ENCODE measurements around the gene RTP2.

Gene RTP2

GRCh38 chr3:187746059-187746441 is 43.7 kb upstream of the RTP2 start:
- no peak for DNase-seq (ENCODE audit: low read depth)
- H3K4me3 ChIP-seq (ENCODE audit: control insufficient read depth, low read depth, low read length), result peak overlapping the region; percentile 70
- no peak for TF ChIP-seq CTCF (IDR thresholded peaks at IDR 0.05; ENCODE audit: control insufficient read depth, insufficient read depth, low read depth, low read length, missing control alignments)

- peak within 1 kb of the TSS; percentile 70 for H3K4me3 ChIP-seq (ENCODE audit: control insufficient read depth, low read depth, low read length)
- DNase-seq (ENCODE audit: low read depth), result peak; percentile 98
- TF ChIP-seq CTCF (IDR thresholded peaks at IDR 0.05; ENCODE audit: control insufficient read depth, insufficient read depth, low read depth, low read length, missing control alignments), result no peak
These were observed 43.1 kb upstream of the RTP2 start, which contains the start of gene BCL6 for GRCh38 chr3:187745201-187746058. TSS of gene BCL6 (minus strand) at chr3:187745468. CDS start at chr3:187733693, 11,775 bp downstream.

- DNase-seq (ENCODE audit: low read depth), result no peak
- H3K4me3 ChIP-seq (ENCODE audit: control insufficient read depth, low read depth, low read length), result peak overlapping the region; percentile 70
- TF ChIP-seq CTCF (IDR thresholded peaks at IDR 0.05; ENCODE audit: control insufficient read depth, insufficient read depth, low read depth, low read length, missing control alignments), result no peak
These were observed 42.1 kb upstream of the RTP2 start for GRCh38 chr3:187744169-187745151.

- no peak for TF ChIP-seq CTCF (IDR thresholded peaks at IDR 0.05; ENCODE audit: control insufficient read depth, insufficient read depth, low read depth, low read length, missing control alignments)
- no peak for DNase-seq (ENCODE audit: low read depth)
- peak overlapping the region; percentile 70 for H3K4me3 ChIP-seq (ENCODE audit: control insufficient read depth, low read depth, low read length)
These were observed 41.1 kb upstream of the RTP2 start for GRCh38 chr3:187743195-187744141.

GRCh38 chr3:187742351-187743171 is 40.2 kb upstream of the RTP2 start:
- DNase-seq (ENCODE audit: low read depth), result no peak
- H3K4me3 ChIP-seq (ENCODE audit: control insufficient read depth, low read depth, low read length), result peak overlapping the region; percentile 70
- TF ChIP-seq CTCF (IDR thresholded peaks at IDR 0.05; ENCODE audit: control insufficient read depth, insufficient read depth, low read depth, low read length, missing control alignments), result no peak
